Stimulated activated CD4-positive, alpha-beta T cell treated with anti-CD3 and anti-CD28 coated beads, TNF-alpha, amount 100 ng/mL, for 4 hours (primary cell): ENCODE data around the gene NCKAP5L.

Source experiments
- DNase-seq, 3 experiments: peaks; one replicate each; pipeline ENCODE4 v3.0.0-alpha.2; 2020; ENCODE audit warnings: low read depth in 3 of 3

The NCKAP5L gene

GRCh38 chr12:49824895-49825294 lies 3.3 kb downstream of the NCKAP5L start:
- no peak for DNase-seq

- DNase-seq = no peak
These were observed 3.8 kb downstream of the NCKAP5L start for GRCh38 chr12:49824416-49824815.

- no peak for DNase-seq
These were observed 4.3 kb downstream of the NCKAP5L start for GRCh38 chr12:49823951-49824350.

GRCh38 chr12:49823350-49823749 lies 4.9 kb downstream of the NCKAP5L start:
- no peak for DNase-seq

GRCh38 chr12:49821373-49822287 lies 6.6 kb downstream of the NCKAP5L start:
- no peak for DNase-seq

GRCh38 chr12:49819786-49820185 lies 8.4 kb downstream of the NCKAP5L start:
- no peak for DNase-seq

- no peak for DNase-seq
These were observed 9.8 kb downstream of the NCKAP5L start for GRCh38 chr12:49818241-49818895.

- DNase-seq = no peak
These were observed 15.1 kb downstream of the NCKAP5L start for GRCh38 chr12:49813131-49813530.

GRCh38 chr12:49811961-49812401 lies 16.2 kb downstream of the NCKAP5L start:
- DNase-seq = no peak

- no peak for DNase-seq
These were observed 17.1 kb downstream of the NCKAP5L start for GRCh38 chr12:49811136-49811535.

GRCh38 chr12:49809906-49810389 lies 18.3 kb downstream of the NCKAP5L start:
- DNase-seq = no peak

GRCh38 chr12:49809381-49809905 lies 18.8 kb downstream of the NCKAP5L start:
- DNase-seq = no peak

- no peak for DNase-seq
These were observed 19.4 kb downstream of the NCKAP5L start for GRCh38 chr12:49808686-49809380.

- DNase-seq = no peak
These were observed 20.1 kb downstream of the NCKAP5L start for GRCh38 chr12:49807991-49808580.

GRCh38 chr12:49806877-49807276 lies 21.3 kb downstream of the NCKAP5L start:
- no peak for DNase-seq

- no peak for DNase-seq
These were observed 21.8 kb downstream of the NCKAP5L start for GRCh38 chr12:49806321-49806813.

- no peak for DNase-seq
These were observed 22.8 kb downstream of the NCKAP5L start for GRCh38 chr12:49805409-49805808.

GRCh38 chr12:49804821-49805220 lies 23.4 kb downstream of the NCKAP5L start:
- DNase-seq = no peak

- no peak for DNase-seq
These were observed 24.3 kb downstream of the NCKAP5L start for GRCh38 chr12:49803693-49804450.
